ENCODE measurements around the gene SEMA5B. TPM values are rescaled to one million over a fixed set of nuclear protein-coding genes. Genes with fewer than 3 reads are reported as not detected.

The SEMA5B gene
- total and polyA plus RNA-seq, 12 donors, result 1.3 to 12.7 (median 7.4) TPM

DNA sequence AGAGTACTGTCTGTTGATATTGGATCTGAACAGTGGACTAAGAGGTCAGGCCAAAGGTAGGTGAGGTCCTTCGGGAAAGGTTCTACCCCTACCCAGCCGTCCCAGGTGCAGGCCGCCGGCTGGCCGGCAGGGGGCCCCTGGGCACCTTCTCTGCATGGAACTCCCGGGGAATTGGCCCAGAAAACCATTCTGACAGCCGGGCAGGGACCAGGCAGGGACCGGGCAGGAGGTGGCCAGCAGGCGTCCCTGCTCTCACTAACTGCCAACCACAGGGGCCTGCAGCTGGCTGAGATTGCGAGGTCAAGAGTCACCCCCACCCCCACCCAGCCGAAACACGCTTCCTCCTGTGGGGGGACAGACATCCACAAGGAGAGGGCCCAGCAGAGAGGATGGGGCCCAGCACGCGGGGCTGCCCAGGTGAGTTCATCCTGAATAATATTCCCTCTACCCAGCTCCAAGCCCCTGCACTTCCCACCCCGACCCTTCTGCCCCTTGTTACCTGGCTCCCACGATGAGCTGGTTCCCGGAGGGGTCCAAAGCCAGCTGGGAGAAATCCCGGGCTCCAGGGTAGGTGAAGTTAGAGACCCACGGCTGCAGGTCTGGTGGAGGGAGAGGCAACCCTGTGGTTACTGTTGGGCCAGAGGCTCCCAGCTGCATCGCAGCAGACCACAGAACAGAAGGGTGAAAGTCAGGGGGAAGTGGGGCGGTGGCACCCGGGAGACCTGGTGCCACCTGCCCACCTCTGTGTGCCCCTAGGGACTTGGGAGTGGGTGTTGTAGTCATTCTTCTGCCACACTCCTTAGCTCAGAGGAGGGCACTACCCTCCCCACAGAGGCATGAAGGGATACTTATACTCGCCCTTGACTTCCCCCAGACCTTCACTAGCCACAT, 84.4 kb downstream of the SEMA5B start:
- ATAC-seq (peak; percentile 75 to 92 (median 82)), DNase-seq (peak; percentile 72 to 73)
- no peaks in the 10 kb centered on the region for H3K9me3 ChIP-seq
- intact Hi-C loops (cut with DNase I), result loop anchor here (1.0 to 10.0 kb wide), 8 partner anchors 39 to 614 kb away; partner anchors contain the start of gene SEMA5B (in 1 of the 10)
- no peaks in the 10 kb centered on the region for H3K36me3 ChIP-seq
- peaks cover 0 to 4% (median 0%) of the 10 kb centered on the region in 7 donors for H3K27me3 ChIP-seq
- peaks cover 0 to 52% (median 25%) of the 10 kb centered on the region in 9 donors for H3K4me1 ChIP-seq
- TF ChIP-seq, protein P1, sequence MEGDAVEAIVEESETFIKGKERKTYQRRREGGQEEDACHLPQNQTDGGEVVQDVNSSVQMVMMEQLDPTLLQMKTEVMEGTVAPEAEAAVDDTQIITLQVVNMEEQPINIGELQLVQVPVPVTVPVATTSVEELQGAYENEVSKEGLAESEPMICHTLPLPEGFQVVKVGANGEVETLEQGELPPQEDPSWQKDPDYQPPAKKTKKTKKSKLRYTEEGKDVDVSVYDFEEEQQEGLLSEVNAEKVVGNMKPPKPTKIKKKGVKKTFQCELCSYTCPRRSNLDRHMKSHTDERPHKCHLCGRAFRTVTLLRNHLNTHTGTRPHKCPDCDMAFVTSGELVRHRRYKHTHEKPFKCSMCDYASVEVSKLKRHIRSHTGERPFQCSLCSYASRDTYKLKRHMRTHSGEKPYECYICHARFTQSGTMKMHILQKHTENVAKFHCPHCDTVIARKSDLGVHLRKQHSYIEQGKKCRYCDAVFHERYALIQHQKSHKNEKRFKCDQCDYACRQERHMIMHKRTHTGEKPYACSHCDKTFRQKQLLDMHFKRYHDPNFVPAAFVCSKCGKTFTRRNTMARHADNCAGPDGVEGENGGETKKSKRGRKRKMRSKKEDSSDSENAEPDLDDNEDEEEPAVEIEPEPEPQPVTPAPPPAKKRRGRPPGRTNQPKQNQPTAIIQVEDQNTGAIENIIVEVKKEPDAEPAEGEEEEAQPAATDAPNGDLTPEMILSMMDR (IDR thresholded peaks at IDR 0.05), result peak; percentile 66 to 96 (median 89)
- H3K4me3 ChIP-seq, result no peak overlapping the region
- 44% methylated on average over 23 of the region's 23 CpGs for WGBS, 2 donors
- peak overlapping the region in 2 of 10 donors; percentile 22 to 48 for H3K27ac ChIP-seq

DNA sequence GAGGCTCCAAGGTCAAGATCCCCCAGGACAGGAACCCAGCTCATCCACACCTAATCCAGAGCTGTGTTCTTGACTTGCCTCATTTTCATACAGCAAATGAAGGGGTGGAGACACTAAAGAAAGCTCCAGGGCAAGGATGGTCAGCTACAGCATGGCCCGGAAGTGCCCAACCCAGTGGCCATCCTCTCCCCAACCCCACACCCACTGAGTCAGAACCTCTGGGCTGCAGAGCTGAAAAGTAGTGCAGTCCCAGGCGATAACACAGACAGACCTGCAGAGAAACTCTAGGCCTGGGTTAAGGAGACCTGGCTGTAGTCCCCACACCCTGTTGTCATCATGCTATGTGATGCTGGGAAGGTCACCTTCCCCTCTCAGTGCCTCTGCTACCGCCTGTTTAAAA, 85.3 kb downstream of the SEMA5B start:
- no peak for ATAC-seq
- H3K36me3 ChIP-seq, result no peaks in the 10 kb centered on the region
- peaks cover 0 to 4% (median 0%) of the 10 kb centered on the region in 7 donors for H3K27me3 ChIP-seq
- intact Hi-C loops (cut with DNase I), result loop anchor here (2.0 to 10.0 kb wide), 7 partner anchors 40 to 615 kb away; partner anchors contain the start of gene SEMA5B (in 1 of the 10)
- TF ChIP-seq, protein P1 (IDR thresholded peaks at IDR 0.05), result no peak
- WGBS, 2 donors, result 84 to 96% methylated on average over 3 of the region's 3 CpGs
- DNase-seq, result no peak
- no peak overlapping the region for H3K27ac ChIP-seq
- peaks cover 0 to 43% (median 16%) of the 10 kb centered on the region in 9 donors for H3K4me1 ChIP-seq
- H3K9me3 ChIP-seq, result no peaks in the 10 kb centered on the region
- H3K4me3 ChIP-seq, result no peak overlapping the region

DNA sequence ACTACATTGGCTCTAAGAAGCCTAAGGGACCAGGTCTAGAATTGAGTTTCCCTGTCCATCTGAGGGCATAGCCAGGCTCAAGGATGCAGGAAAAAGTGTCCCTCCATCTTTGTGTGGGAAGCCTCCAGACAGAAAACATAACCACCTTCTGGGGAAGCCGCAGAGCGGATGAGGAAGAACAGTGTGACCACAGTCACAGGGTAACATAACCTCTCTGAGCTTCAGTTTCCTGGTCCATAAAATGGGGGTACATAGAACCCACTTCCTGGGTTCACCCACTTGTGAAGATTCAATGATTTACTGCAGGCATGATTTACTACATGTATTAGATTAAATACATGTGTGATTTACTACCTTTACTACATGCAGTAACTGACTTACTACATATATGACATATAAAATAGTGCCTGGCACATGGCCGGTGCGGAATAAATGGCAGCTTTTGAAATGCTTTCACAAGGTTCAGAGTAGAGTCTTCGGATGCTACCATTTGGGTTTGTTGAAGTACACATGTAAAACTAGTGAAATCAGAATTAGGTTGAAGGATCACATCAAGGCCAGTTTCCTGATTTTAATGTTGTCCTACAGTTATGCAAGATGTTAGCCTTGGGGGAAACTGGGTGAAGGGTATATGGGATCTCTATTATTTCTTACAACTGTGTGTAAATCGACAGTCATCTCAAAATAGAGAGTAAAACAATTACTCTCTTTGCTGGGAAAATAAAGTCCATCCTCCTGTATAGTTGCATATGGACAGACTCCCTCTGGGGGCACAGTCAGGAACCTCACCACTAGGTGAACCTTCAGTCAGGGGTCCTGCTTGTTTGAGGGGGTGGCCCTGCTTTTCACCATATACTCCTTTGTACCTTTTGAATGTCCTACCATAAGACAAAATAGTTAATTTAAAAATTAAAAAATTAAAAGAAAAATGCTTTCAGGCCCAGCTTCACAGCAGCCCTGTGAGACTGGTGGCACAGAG, 86.0 kb downstream of the SEMA5B start:
- DNase-seq, result no peak
- 91 to 92% methylated on average over 6 of the region's 6 CpGs for WGBS, 2 donors
- Histone ChIP-seq H3K27ac (peak overlapping the region in 2 of 10 donors; percentile 40 to 41), H3K9me3 (no peaks in the 10 kb centered on the region), H3K27me3 (peaks cover 0 to 4% (median 0%) of the 10 kb centered on the region in 7 donors), H3K4me1 (peaks cover 0 to 45% (median 18%) of the 10 kb centered on the region in 9 donors), H3K36me3 (no peaks in the 10 kb centered on the region), H3K4me3 (no peak overlapping the region)
- intact Hi-C loops (cut with DNase I), result loop anchor here (2.0 to 10.0 kb wide), 7 partner anchors 41 to 616 kb away; partner anchors contain the start of gene SEMA5B (in 1 of the 10)
- ATAC-seq, result no peak
- TF ChIP-seq, protein P1 (IDR thresholded peaks at IDR 0.05), result peak in 3 of 9 donors; percentile 15 to 23 (median 17)
